A549 (cell line): Measurements from ENCODE around the gene MXD4. TPM values are rescaled to one million over a fixed set of nuclear protein-coding genes. Genes with fewer than 3 reads are reported as not detected.

Source experiments
- ATAC-seq, 2 experiments: fragments of 200-7000 bp in 1 of 2; fragments of >200 bp in 1 of 2; cut with Nextera tagmentation in 1 of 2; cut with Tn5 transposase in 1 of 2; 3 replicates each; pipeline versions ENCODE4 v1.8.0 to v1.9.1; 2018 to 2020; ENCODE audit warnings: mild to moderate bottlenecking in 1 of 2, moderate library complexity in 1 of 2
- CTCF ChIA-PET: fragments of 300-600 bp; sonication (Branson Sonifier 250); formaldehyde crosslinking; extraction: SDS; loops from one replicate; lab custom pipeline; 2021; ENCODE audit warnings: antibody characterized with exemption, inconsistent platforms; lab: Yijun Ruan, JAX
- POLR2A ChIA-PET: fragments of 350-600 bp; formaldehyde crosslinking; extraction: SDS; loops from one replicate; lab custom pipeline; 2021; ENCODE audit warnings: antibody characterized with exemption, inconsistent platforms; lab: Yijun Ruan, JAX
- DNase-seq, 2 experiments: peaks; one replicate each; pipeline versions ENCODE4 v3.0.0 to v3.0.0-alpha.2; 2011 to 2016; ENCODE audit warnings: low read depth in 1 of 2, low spot score in 1 of 2
- FAIRE-seq: peaks from 2 replicates; lab custom pipeline; 2011; peaks lifted over from hg19 to GRCh38; lab: Jason Lieb, UNC
- H3K27ac ChIP-seq, 2 experiments: fragments of >200 bp; sonication (Bioruptor Twin); formaldehyde crosslinking; 3 replicates each; pipeline ENCODE4 v1.5.1; 2016 to 2017
- H3K4me1 ChIP-seq: fragments of >200 bp; sonication (Bioruptor Twin); formaldehyde crosslinking; 3 replicates; pipeline ENCODE4 v1.6.1; 2016
- H3K4me2 ChIP-seq: fragments of >200 bp; sonication (Bioruptor Twin); formaldehyde crosslinking; 3 replicates; pipeline ENCODE4 v1.6.1; 2016
- H3K4me3 ChIP-seq: fragments of >200 bp; sonication (Bioruptor Twin); formaldehyde crosslinking; 3 replicates; pipeline ENCODE4 v1.5.1; 2016
- H3K9me3 ChIP-seq: fragments of >200 bp; sonication (Bioruptor Twin); formaldehyde crosslinking; 3 replicates; pipeline ENCODE4 v1.6.1; 2016
- CEBPB ChIP-seq, 2 experiments: fragments of >200 bp in 1 of 2; sonication (Bioruptor Twin) in 1 of 2; formaldehyde crosslinking in 1 of 2; IDR thresholded peaks; 2 replicates each; pipeline ENCODE4 v1.6.1; 2012 to 2016
- CHD2 ChIP-seq: fragments of 150-350 bp; IDR thresholded peaks from 2 replicates; pipeline ENCODE4 v1.6.1; 2014; ENCODE audit warnings: low read length; ENCODE audit not compliant: partially characterized antibody
- FOSL2 ChIP-seq, 2 experiments: fragments of 450-650 bp in 1 of 2; fragments of >200 bp in 1 of 2; sonication (Bioruptor Twin) in 1 of 2; formaldehyde crosslinking; IDR thresholded peaks; 2 replicates each; pipeline versions ENCODE4 v1.5.0 to v1.6.1; 2016 to 2020; ENCODE audit warnings: mild to moderate bottlenecking in 1 of 2, moderate library complexity in 1 of 2
- MAZ ChIP-seq: fragments of 150-350 bp; IDR thresholded peaks from 2 replicates; pipeline ENCODE4 v1.6.1; 2014; ENCODE audit warnings: antibody characterized with exemption, low read depth, low read length, borderline replicate concordance
- PHF8 ChIP-seq: fragments of 200-600 bp; sonication (generic); IDR thresholded peaks from 2 replicates; pipeline ENCODE4 v1.6.1; 2016; ENCODE audit warnings: low read depth, mild to moderate bottlenecking, antibody characterized with exemption, moderate library complexity, borderline replicate concordance
- POLR2AphosphoS2 ChIP-seq: conservative IDR thresholded peaks from 2 replicates; pipeline ENCODE4 v1.6.1; 2012; ENCODE audit warnings: low read length, improper control_type of control experiment, inconsistent platforms
- RCOR1 ChIP-seq: fragments of 150-350 bp; IDR thresholded peaks from 2 replicates; pipeline ENCODE4 v1.6.1; 2014; ENCODE audit warnings: antibody characterized with exemption, low read length, low read depth
- RFX5 ChIP-seq: fragments of 450-650 bp; IDR thresholded peaks from 2 replicates; pipeline ENCODE4 v1.7.1; 2014; ENCODE audit warnings: antibody characterized with exemption, mild to moderate bottlenecking, moderate library complexity
- RNF2 ChIP-seq: fragments of 200-600 bp; sonication (generic); IDR thresholded peaks from 2 replicates; pipeline ENCODE4 v1.6.1; 2016; ENCODE audit warnings: low read depth, mild to moderate bottlenecking, antibody characterized with exemption, moderate library complexity, borderline replicate concordance
- TFCP2L1 ChIP-seq: fragments of 250-450 bp; sonication (Bioruptor Pico); IDR thresholded peaks from 2 replicates; pipeline ENCODE4 v1.5.0; 2021; ENCODE audit warnings: mild to moderate bottlenecking
- TP53 ChIP-seq: fragments of 250-450 bp; sonication (Bioruptor Pico); IDR thresholded peaks from 2 replicates; pipeline ENCODE4 v1.5.0; 2021; ENCODE audit warnings: mild to moderate bottlenecking, moderate library complexity
- ZC3H11A ChIP-seq: fragments of 450-650 bp; IDR thresholded peaks from 2 replicates; pipeline ENCODE4 v1.6.1; 2014; ENCODE audit warnings: antibody characterized with exemption, mild to moderate bottlenecking
- ZNF302 ChIP-seq: fragments of 250-450 bp; sonication (Bioruptor Pico); IDR thresholded peaks from 2 replicates; pipeline ENCODE4 v1.9.0; 2021; ENCODE audit warnings: inconsistent platforms, mild to moderate bottlenecking, moderate library complexity
- ZSCAN20 ChIP-seq: fragments of 250-450 bp; sonication (Bioruptor Pico); IDR thresholded peaks from 2 replicates; pipeline ENCODE4 v1.8.0; 2022; ENCODE audit warnings: mild to moderate bottlenecking, moderate library complexity
- WGBS: methylation state at CpG from one replicate; pipeline ENCODE4 v1.1.6; 2017; ENCODE audit errors: missing lambda C conversion rate; 5-methylcytosine and 5-hydroxymethylcytosine counted together
- polyA plus RNA-seq, 4 experiments: library from polyadenylated mRNA; depleted of rRNA in 3 of 4; stranded (reverse); fragments of >200 nt; fragmentation: RNase III in 1 of 4; extraction: RNeasy Plus Mini Kit Qiagen cat#74134 plus additional on column Dnase treatment in 1 of 4; gene quantifications; 2 replicates in 3 of 4; 3 replicates in 1 of 4; pipeline ENCODE4 v1.2.3, GENCODE V29; 2011 to 2017
- TF ChIP-seq, protein P1 (sequence below): fragments of 250-450 bp; sonication (Bioruptor Pico); IDR thresholded peaks from 2 replicates; pipeline ENCODE4 v1.5.0; 2021; ENCODE audit warnings: mild to moderate bottlenecking, moderate library complexity, borderline replicate concordance
- TF ChIP-seq, protein P2 (sequence below): fragments of 150-350 bp; IDR thresholded peaks from 2 replicates; pipeline ENCODE4 v1.6.1; 2014; ENCODE audit warnings: low read depth, mild to moderate bottlenecking, low read length
- TF ChIP-seq, protein P3 (sequence below): fragments of >200 bp; sonication (Bioruptor Twin); formaldehyde crosslinking; IDR thresholded peaks from 2 replicates; pipeline ENCODE4 v1.6.1; 2016
- TF ChIP-seq, protein P4 (sequence below): fragments of 450-650 bp; IDR thresholded peaks from 2 replicates; pipeline ENCODE4 v1.6.1; 2014; ENCODE audit warnings: antibody characterized with exemption
- TF ChIP-seq, protein P5 (sequence below): fragments of 200-600 bp; sonication (generic); IDR thresholded peaks from 2 replicates; pipeline ENCODE4 v1.6.1; 2016; ENCODE audit warnings: antibody characterized with exemption, mild to moderate bottlenecking, moderate library complexity
- TF ChIP-seq, protein P6 (sequence below): fragments of >200 bp; sonication (Bioruptor Twin); formaldehyde crosslinking; IDR thresholded peaks from 3 replicates; pipeline ENCODE4 v1.5.1; 2016

The MXD4 gene
- polyA plus RNA-seq, 2 of the 4 experiments (the other 2 are of a cell fraction): 10.8 to 18.5 TPM

DNA sequence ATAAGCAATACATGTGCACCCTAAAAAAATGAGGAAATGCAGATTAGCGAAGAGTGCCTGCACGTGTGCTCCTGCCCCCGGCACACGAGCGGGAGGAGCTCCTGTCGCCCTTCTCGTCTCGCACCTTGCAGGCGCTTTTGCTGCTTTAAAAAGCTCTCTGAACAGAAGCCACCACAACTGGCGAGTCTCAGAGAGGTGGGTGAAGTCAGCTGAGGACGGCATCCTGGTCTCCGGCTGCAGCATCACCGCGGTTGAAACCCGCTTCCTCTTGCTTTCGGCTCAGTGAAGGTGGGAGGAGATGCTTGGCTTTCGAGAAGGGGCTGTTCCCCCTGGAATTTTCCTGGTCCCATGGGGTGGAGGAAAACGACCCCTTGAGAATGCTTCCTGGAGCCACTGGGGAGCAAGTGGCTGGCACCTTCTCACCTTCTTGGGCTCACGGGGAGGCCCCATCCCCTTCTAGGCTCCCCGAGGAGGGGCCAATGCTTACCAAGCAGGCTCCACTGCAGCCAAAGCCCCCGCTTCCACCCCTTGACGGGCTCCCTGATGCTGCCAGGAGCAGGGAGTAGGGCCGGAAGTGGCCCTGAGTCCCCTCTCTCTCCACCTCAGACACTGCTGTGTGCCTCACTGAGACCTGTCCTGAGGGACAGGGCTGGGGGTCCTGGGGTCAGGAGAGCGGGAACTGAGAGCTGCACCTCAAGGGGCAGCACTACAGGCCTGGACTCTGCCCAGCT, 29.2 kb upstream of the MXD4 start:
- no peak for FAIRE-seq
- POLR2A ChIA-PET: no interaction called here

DNA sequence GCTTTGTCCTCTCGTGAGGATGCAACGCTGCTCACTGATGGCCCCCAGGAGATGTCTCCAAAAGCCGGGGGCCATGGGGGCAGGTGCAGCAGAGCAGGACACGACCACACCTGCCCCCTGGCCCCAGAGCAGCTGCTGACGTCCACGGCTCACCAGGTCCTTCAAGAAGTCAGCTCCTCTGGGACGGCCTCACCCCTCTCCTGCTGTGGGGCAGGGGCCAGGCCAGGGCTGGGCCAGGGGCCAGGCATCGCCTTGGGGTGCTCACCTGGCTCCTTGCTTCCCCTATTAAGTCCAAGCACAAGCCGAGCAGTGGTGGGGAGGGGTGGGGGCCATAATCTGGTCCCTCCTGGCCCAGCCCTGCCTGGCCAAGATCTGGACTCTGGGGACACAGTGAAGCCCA, 28.6 kb upstream of the MXD4 start:
- no peak for DNase-seq
- Histone ChIP-seq H3K4me3 (no peak overlapping the region), H3K9me3 (no peaks in the 10 kb centered on the region), H3K4me1 (no peaks in the 10 kb centered on the region), H3K27ac (no peak overlapping the region), H3K4me2 (no peak overlapping the region)
- 93% methylated on average over 3 of the region's 9 CpGs for WGBS
- ATAC-seq: no peak
- ChIA-PET CTCF (interaction anchor here (1.5 kb wide), 1 partner anchor 34 kb away, joined by 3 read pairs; no protein-coding TSS in a partner anchor), POLR2A (no interaction called here)
- no peak for FAIRE-seq
- TF ChIP-seq TP53 (CRISPR knock-in tag) (no peak), TFCP2L1 (CRISPR knock-in tag) (no peak), MAZ (no peak), ZSCAN20 (CRISPR knock-in tag) (no peak), RCOR1 (no peak), FOSL2 (IDR thresholded peaks at IDR 0.05) (no peak), FOSL2 (CRISPR knock-in tag; IDR thresholded peaks at IDR 0.05) (no peak), RNF2 (no peak), RFX5 (no peak)
- TF ChIP-seq, protein P1, sequence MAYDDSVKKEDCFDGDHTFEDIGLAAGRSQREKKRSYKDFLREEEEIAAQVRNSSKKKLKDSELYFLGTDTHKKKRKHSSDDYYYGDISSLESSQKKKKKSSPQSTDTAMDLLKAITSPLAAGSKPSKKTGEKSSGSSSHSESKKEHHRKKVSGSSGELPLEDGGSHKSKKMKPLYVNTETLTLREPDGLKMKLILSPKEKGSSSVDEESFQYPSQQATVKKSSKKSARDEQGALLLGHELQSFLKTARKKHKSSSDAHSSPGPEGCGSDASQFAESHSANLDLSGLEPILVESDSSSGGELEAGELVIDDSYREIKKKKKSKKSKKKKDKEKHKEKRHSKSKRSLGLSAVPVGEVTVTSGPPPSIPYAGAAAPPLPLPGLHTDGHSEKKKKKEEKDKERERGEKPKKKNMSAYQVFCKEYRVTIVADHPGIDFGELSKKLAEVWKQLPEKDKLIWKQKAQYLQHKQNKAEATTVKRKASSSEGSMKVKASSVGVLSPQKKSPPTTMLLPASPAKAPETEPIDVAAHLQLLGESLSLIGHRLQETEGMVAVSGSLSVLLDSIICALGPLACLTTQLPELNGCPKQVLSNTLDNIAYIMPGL (CRISPR knock-in tag): no peak
- TF ChIP-seq, protein P2, sequence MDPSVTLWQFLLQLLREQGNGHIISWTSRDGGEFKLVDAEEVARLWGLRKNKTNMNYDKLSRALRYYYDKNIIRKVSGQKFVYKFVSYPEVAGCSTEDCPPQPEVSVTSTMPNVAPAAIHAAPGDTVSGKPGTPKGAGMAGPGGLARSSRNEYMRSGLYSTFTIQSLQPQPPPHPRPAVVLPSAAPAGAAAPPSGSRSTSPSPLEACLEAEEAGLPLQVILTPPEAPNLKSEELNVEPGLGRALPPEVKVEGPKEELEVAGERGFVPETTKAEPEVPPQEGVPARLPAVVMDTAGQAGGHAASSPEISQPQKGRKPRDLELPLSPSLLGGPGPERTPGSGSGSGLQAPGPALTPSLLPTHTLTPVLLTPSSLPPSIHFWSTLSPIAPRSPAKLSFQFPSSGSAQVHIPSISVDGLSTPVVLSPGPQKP: no peak
- TF ChIP-seq, protein P3, sequence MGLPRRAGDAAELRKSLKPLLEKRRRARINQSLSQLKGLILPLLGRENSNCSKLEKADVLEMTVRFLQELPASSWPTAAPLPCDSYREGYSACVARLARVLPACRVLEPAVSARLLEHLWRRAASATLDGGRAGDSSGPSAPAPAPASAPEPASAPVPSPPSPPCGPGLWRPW: no peak
- TF ChIP-seq, all 56 proteins: peak for 0

More for the DNA sequence above, 29.2 kb upstream of the MXD4 start:
- Histone ChIP-seq H3K4me3 (no peak overlapping the region), H3K4me1 (no peaks in the 10 kb centered on the region), H3K4me2 (no peak overlapping the region), H3K27ac (no peak overlapping the region), H3K9me3 (no peaks in the 10 kb centered on the region)
- CTCF ChIA-PET: no interaction called here
- no peak for TF ChIP-seq TFCP2L1 (CRISPR knock-in tag)
- TF ChIP-seq TP53 (CRISPR knock-in tag): no peak
- TF ChIP-seq ZNF302 (CRISPR knock-in tag): no peak
- TF ChIP-seq, protein P4, sequence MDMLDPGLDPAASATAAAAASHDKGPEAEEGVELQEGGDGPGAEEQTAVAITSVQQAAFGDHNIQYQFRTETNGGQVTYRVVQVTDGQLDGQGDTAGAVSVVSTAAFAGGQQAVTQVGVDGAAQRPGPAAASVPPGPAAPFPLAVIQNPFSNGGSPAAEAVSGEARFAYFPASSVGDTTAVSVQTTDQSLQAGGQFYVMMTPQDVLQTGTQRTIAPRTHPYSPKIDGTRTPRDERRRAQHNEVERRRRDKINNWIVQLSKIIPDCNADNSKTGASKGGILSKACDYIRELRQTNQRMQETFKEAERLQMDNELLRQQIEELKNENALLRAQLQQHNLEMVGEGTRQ: no peak
- TF ChIP-seq ZSCAN20 (CRISPR knock-in tag): no peak
- no peak for TF ChIP-seq CEBPB (IDR thresholded peaks at IDR 0.05)
- no peak for TF ChIP-seq PHF8
- DNase-seq (no peak), ATAC-seq (no peak)
- WGBS: 86% methylated on average over 18 of the region's 24 CpGs

DNA sequence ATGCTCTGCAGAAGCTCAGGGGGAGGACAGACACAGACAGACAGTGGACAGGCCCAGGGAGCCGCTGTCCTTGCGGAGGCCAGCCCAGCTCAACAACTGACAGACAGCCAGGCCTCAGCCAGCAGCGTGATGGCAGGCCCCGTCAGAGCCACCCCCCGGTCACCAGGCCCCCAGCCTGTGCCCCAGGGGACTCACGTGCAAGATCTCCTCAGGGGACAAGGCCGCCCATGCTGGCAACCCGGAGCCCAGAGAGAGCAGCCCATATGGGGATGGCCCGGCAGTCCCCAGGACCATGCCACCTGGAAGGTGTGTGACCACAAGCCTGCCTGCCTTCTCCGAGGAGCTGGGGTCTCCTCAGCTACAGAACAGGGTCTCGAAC, 28.0 kb upstream of the MXD4 start:
- FAIRE-seq: no peak
- CTCF ChIA-PET: interaction anchor here (1.1 to 1.5 kb wide), 2 partner anchors 9 to 33 kb away, joined by 3 read pairs; no protein-coding TSS in a partner anchor
- TF ChIP-seq ZC3H11A (no peak), CHD2 (no peak), TFCP2L1 (CRISPR knock-in tag) (no peak), ZNF302 (CRISPR knock-in tag) (no peak), POLR2AphosphoS2 (no peak), CEBPB (IDR thresholded peaks at IDR 0.05) (no peak)
- TF ChIP-seq, protein P5, sequence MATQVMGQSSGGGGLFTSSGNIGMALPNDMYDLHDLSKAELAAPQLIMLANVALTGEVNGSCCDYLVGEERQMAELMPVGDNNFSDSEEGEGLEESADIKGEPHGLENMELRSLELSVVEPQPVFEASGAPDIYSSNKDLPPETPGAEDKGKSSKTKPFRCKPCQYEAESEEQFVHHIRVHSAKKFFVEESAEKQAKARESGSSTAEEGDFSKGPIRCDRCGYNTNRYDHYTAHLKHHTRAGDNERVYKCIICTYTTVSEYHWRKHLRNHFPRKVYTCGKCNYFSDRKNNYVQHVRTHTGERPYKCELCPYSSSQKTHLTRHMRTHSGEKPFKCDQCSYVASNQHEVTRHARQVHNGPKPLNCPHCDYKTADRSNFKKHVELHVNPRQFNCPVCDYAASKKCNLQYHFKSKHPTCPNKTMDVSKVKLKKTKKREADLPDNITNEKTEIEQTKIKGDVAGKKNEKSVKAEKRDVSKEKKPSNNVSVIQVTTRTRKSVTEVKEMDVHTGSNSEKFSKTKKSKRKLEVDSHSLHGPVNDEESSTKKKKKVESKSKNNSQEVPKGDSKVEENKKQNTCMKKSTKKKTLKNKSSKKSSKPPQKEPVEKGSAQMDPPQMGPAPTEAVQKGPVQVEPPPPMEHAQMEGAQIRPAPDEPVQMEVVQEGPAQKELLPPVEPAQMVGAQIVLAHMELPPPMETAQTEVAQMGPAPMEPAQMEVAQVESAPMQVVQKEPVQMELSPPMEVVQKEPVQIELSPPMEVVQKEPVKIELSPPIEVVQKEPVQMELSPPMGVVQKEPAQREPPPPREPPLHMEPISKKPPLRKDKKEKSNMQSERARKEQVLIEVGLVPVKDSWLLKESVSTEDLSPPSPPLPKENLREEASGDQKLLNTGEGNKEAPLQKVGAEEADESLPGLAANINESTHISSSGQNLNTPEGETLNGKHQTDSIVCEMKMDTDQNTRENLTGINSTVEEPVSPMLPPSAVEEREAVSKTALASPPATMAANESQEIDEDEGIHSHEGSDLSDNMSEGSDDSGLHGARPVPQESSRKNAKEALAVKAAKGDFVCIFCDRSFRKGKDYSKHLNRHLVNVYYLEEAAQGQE: no peak
- TF ChIP-seq, protein P6, sequence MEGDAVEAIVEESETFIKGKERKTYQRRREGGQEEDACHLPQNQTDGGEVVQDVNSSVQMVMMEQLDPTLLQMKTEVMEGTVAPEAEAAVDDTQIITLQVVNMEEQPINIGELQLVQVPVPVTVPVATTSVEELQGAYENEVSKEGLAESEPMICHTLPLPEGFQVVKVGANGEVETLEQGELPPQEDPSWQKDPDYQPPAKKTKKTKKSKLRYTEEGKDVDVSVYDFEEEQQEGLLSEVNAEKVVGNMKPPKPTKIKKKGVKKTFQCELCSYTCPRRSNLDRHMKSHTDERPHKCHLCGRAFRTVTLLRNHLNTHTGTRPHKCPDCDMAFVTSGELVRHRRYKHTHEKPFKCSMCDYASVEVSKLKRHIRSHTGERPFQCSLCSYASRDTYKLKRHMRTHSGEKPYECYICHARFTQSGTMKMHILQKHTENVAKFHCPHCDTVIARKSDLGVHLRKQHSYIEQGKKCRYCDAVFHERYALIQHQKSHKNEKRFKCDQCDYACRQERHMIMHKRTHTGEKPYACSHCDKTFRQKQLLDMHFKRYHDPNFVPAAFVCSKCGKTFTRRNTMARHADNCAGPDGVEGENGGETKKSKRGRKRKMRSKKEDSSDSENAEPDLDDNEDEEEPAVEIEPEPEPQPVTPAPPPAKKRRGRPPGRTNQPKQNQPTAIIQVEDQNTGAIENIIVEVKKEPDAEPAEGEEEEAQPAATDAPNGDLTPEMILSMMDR: no peak

More for the DNA sequence above, 28.0 kb upstream of the MXD4 start:
- Histone ChIP-seq H3K9me3 (no peaks in the 10 kb centered on the region), H3K4me2 (no peak overlapping the region), H3K4me3 (no peak overlapping the region), H3K27ac (no peak overlapping the region), H3K4me1 (no peaks in the 10 kb centered on the region)
- ATAC-seq (no peak), DNase-seq (no peak)
- POLR2A ChIA-PET: no interaction called here
- WGBS: 83% methylated on average over 2 of the region's 11 CpGs
